IPS-18a (cell line): ENCODE data around the gene ZRANB2.
A peak's percentile ranks its signal among the peaks of the same experiment; 100 is the strongest.

Experiments
- H3K27ac ChIP-seq: one replicate; pipeline ENCODE4 v1.5.1; 2013; ENCODE audit warnings: low read length
- H3K27me3 ChIP-seq: one replicate; pipeline ENCODE4 v1.6.1; 2013; ENCODE audit warnings: mild to moderate bottlenecking, low read length; ENCODE audit not compliant: control insufficient read depth, insufficient read depth
- H3K36me3 ChIP-seq: one replicate; pipeline ENCODE4 v1.6.1; 2013; ENCODE audit warnings: low read depth, low read length; ENCODE audit not compliant: control insufficient read depth
- H3K4me1 ChIP-seq: one replicate; pipeline ENCODE4 v1.6.1; 2013; ENCODE audit warnings: low read depth, low read length; ENCODE audit not compliant: control insufficient read depth
- H3K4me3 ChIP-seq: one replicate; pipeline ENCODE4 v1.5.1; 2013; ENCODE audit warnings: low read length
- H3K9ac ChIP-seq: one replicate; pipeline ENCODE4 v1.6.1; 2013; ENCODE audit warnings: mild to moderate bottlenecking, low read length, moderate library complexity
- H3K9me3 ChIP-seq: one replicate; pipeline ENCODE4 v1.6.1; 2013; ENCODE audit warnings: low read depth, low read length; ENCODE audit not compliant: control insufficient read depth

ZRANB2 gene

GRCh38 chr1:71080739-71081696, at the start of gene ZRANB2:
TSS of gene ZRANB2 (minus strand) at chr1:71081035. CDS start at chr1:71080995, 40 bp downstream.
- H3K4me1 ChIP-seq, result peaks cover 8% of the 10 kb centered on the region

GRCh38 chr1:71128060-71128459, 47.2 kb upstream of the ZRANB2 start:
- peaks cover 6% of the 10 kb centered on the region for H3K9me3 ChIP-seq

More at GRCh38 chr1:71080739-71081696, at the start of gene ZRANB2:
- peak within 1 kb of the TSS; percentile 99 for H3K4me3 ChIP-seq
- peak within 1 kb of the TSS; percentile 93 for H3K9ac ChIP-seq
- H3K27me3 ChIP-seq, result peaks cover 38% of the 10 kb centered on the region
- peaks cover 23% of the 10 kb centered on the region for H3K36me3 ChIP-seq
- H3K9me3 ChIP-seq, result no peaks in the 10 kb centered on the region
- peak within 1 kb of the TSS; percentile 86 for H3K27ac ChIP-seq

GRCh38 chr1:71118086-71118485, 37.3 kb upstream of the ZRANB2 start:
- Histone ChIP-seq H3K27me3 (no peaks in the 10 kb centered on the region), H3K9me3 (no peaks in the 10 kb centered on the region), H3K9ac (no peak overlapping the region), H3K4me1 (no peaks in the 10 kb centered on the region), H3K4me3 (no peak overlapping the region), H3K36me3 (no peaks in the 10 kb centered on the region), H3K27ac (no peak overlapping the region)

More at GRCh38 chr1:71128060-71128459, 47.2 kb upstream of the ZRANB2 start:
- Histone ChIP-seq H3K27me3 (no peaks in the 10 kb centered on the region), H3K4me3 (no peak overlapping the region), H3K9ac (no peak overlapping the region), H3K4me1 (no peaks in the 10 kb centered on the region), H3K36me3 (no peaks in the 10 kb centered on the region), H3K27ac (no peak overlapping the region)

- Histone ChIP-seq H3K9ac (no peak overlapping the region), H3K27ac (no peak overlapping the region), H3K4me3 (no peak overlapping the region), H3K36me3 (no peaks in the 10 kb centered on the region), H3K27me3 (no peaks in the 10 kb centered on the region), H3K9me3 (no peaks in the 10 kb centered on the region), H3K4me1 (no peaks in the 10 kb centered on the region)
These were observed 35.9 kb upstream of the ZRANB2 start for GRCh38 chr1:71116729-71117128.

- H3K4me3 ChIP-seq, result no peak overlapping the region
- no peak overlapping the region for H3K27ac ChIP-seq
- H3K9ac ChIP-seq, result no peak overlapping the region
- no peaks in the 10 kb centered on the region for H3K4me1 ChIP-seq
- H3K27me3 ChIP-seq, result no peaks in the 10 kb centered on the region
- H3K9me3 ChIP-seq, result no peaks in the 10 kb centered on the region
- no peaks in the 10 kb centered on the region for H3K36me3 ChIP-seq
These were observed 26.0 kb upstream of the ZRANB2 start for GRCh38 chr1:71106658-71107322.

GRCh38 chr1:71104417-71104816, 23.6 kb upstream of the ZRANB2 start:
- no peaks in the 10 kb centered on the region for H3K36me3 ChIP-seq
- H3K27ac ChIP-seq, result no peak overlapping the region
- H3K9ac ChIP-seq, result no peak overlapping the region
- no peaks in the 10 kb centered on the region for H3K9me3 ChIP-seq
- H3K4me3 ChIP-seq, result no peak overlapping the region
- H3K4me1 ChIP-seq, result no peaks in the 10 kb centered on the region
- H3K27me3 ChIP-seq, result no peaks in the 10 kb centered on the region

GRCh38 chr1:71101839-71102376, 21.1 kb upstream of the ZRANB2 start:
- Histone ChIP-seq H3K36me3 (no peaks in the 10 kb centered on the region), H3K4me3 (no peak overlapping the region), H3K9me3 (no peaks in the 10 kb centered on the region), H3K9ac (no peak overlapping the region), H3K27ac (no peak overlapping the region), H3K27me3 (no peaks in the 10 kb centered on the region), H3K4me1 (no peaks in the 10 kb centered on the region)

GRCh38 chr1:71097428-71097827, 16.6 kb upstream of the ZRANB2 start:
- no peaks in the 10 kb centered on the region for H3K36me3 ChIP-seq
- no peak overlapping the region for H3K9ac ChIP-seq
- no peaks in the 10 kb centered on the region for H3K9me3 ChIP-seq
- H3K4me3 ChIP-seq, result no peak overlapping the region
- H3K4me1 ChIP-seq, result no peaks in the 10 kb centered on the region
- no peak overlapping the region for H3K27ac ChIP-seq
- no peaks in the 10 kb centered on the region for H3K27me3 ChIP-seq

- Histone ChIP-seq H3K9ac (no peak overlapping the region), H3K27ac (no peak overlapping the region), H3K9me3 (no peaks in the 10 kb centered on the region), H3K4me3 (no peak overlapping the region), H3K36me3 (no peaks in the 10 kb centered on the region), H3K27me3 (no peaks in the 10 kb centered on the region), H3K4me1 (no peaks in the 10 kb centered on the region)
These were observed 14.1 kb upstream of the ZRANB2 start for GRCh38 chr1:71094913-71095312.

- H3K4me1 ChIP-seq, result no peaks in the 10 kb centered on the region
- H3K27me3 ChIP-seq, result no peaks in the 10 kb centered on the region
- no peak overlapping the region for H3K4me3 ChIP-seq
- no peaks in the 10 kb centered on the region for H3K9me3 ChIP-seq
- no peaks in the 10 kb centered on the region for H3K36me3 ChIP-seq
- no peak overlapping the region for H3K27ac ChIP-seq
- H3K9ac ChIP-seq, result no peak overlapping the region
These were observed 13.1 kb upstream of the ZRANB2 start for GRCh38 chr1:71093938-71094337.

GRCh38 chr1:71089536-71090270, 8.9 kb upstream of the ZRANB2 start:
- Histone ChIP-seq H3K36me3 (no peaks in the 10 kb centered on the region), H3K9ac (no peak overlapping the region), H3K4me3 (no peak overlapping the region), H3K9me3 (no peaks in the 10 kb centered on the region), H3K27me3 (peaks cover 9% of the 10 kb centered on the region), H3K4me1 (no peaks in the 10 kb centered on the region), H3K27ac (no peak overlapping the region)
